Loucy (cell line): ENCODE results near the gene PALD1.
A peak's percentile ranks its signal among the peaks of the same experiment; 100 is the strongest.

Experiments
- H2AFZ ChIP-seq: fragments of 200-600 bp; sonication (generic); 2 replicates; pipeline ENCODE4 v1.6.0; 2016; ENCODE audit warnings: antibody characterized with exemption, mild to moderate bottlenecking, low read length, moderate library complexity
- H3F3A ChIP-seq: fragments of 200-600 bp; 2 replicates; pipeline ENCODE4 v1.6.0; 2016; ENCODE audit warnings: antibody characterized with exemption, low read depth, mild to moderate bottlenecking
- H3K27me3 ChIP-seq: fragments of 200-600 bp; sonication (generic); 2 replicates; pipeline ENCODE4 v1.6.1; 2014; ENCODE audit warnings: low read length, mild to moderate bottlenecking; ENCODE audit not compliant: insufficient read depth, poor library complexity, severe bottlenecking
- H3K36me3 ChIP-seq: fragments of 200-600 bp; sonication (generic); 2 replicates; pipeline ENCODE4 v1.6.1; 2016; ENCODE audit warnings: low read length; ENCODE audit not compliant: insufficient read depth
- H3K4me1 ChIP-seq: fragments of 200-600 bp; sonication (generic); 2 replicates; pipeline ENCODE4 v1.5.1; 2014; ENCODE audit warnings: low read length, mild to moderate bottlenecking; ENCODE audit not compliant: insufficient read depth, poor library complexity, severe bottlenecking
- H3K4me2 ChIP-seq: fragments of 200-600 bp; sonication (generic); 2 replicates; pipeline ENCODE4 v1.6.0; 2014; ENCODE audit warnings: antibody characterized with exemption, low read length, low read depth, mild to moderate bottlenecking; ENCODE audit not compliant: poor library complexity, severe bottlenecking
- H3K4me3 ChIP-seq: fragments of 200-600 bp; sonication (generic); 2 replicates; pipeline ENCODE4 v1.5.1; 2014; ENCODE audit warnings: low read length, mild to moderate bottlenecking, mixed read lengths; ENCODE audit not compliant: poor library complexity, severe bottlenecking
- H3K79me2 ChIP-seq: fragments of 200-600 bp; sonication (generic); 2 replicates; pipeline ENCODE4 v1.6.1; 2014; ENCODE audit warnings: low read length; ENCODE audit not compliant: insufficient read depth
- H3K9ac ChIP-seq: fragments of 200-600 bp; sonication (generic); 2 replicates; pipeline ENCODE4 v1.6.0; 2014; ENCODE audit warnings: mild to moderate bottlenecking, low read depth, low read length, moderate library complexity; ENCODE audit not compliant: poor library complexity, severe bottlenecking
- H3K9me2 ChIP-seq: fragments of 200-600 bp; sonication (generic); replicated peaks from 2 replicates; pipeline ENCODE4 v1.6.1; 2016; ENCODE audit warnings: low read depth, low read length, mixed read lengths
- H3K9me3 ChIP-seq: fragments of 200-600 bp; sonication (generic); 2 replicates; pipeline ENCODE4 v1.6.1; 2014; ENCODE audit warnings: mild to moderate bottlenecking, antibody characterized with exemption, low read length, low read depth; ENCODE audit not compliant: insufficient read depth
- H4K20me1 ChIP-seq: fragments of 200-600 bp; sonication (generic); 2 replicates; pipeline ENCODE4 v1.6.0; 2014; ENCODE audit warnings: antibody characterized with exemption, low read length, mild to moderate bottlenecking; ENCODE audit not compliant: insufficient read depth, poor library complexity, severe bottlenecking
- EZH2phosphoT487 ChIP-seq: fragments of 200-600 bp; IDR thresholded peaks from 2 replicates; pipeline ENCODE4 v1.6.1; 2018; ENCODE audit warnings: antibody characterized with exemption, mild to moderate bottlenecking, moderate library complexity, borderline replicate concordance
- TF ChIP-seq, protein P1 (sequence below): fragments of 200-600 bp; sonication (generic); conservative IDR thresholded peaks from 2 replicates; pipeline ENCODE4 v1.5.1; 2014; ENCODE audit warnings: mild to moderate bottlenecking, antibody characterized with exemption, low read length

The PALD1 gene

DNA sequence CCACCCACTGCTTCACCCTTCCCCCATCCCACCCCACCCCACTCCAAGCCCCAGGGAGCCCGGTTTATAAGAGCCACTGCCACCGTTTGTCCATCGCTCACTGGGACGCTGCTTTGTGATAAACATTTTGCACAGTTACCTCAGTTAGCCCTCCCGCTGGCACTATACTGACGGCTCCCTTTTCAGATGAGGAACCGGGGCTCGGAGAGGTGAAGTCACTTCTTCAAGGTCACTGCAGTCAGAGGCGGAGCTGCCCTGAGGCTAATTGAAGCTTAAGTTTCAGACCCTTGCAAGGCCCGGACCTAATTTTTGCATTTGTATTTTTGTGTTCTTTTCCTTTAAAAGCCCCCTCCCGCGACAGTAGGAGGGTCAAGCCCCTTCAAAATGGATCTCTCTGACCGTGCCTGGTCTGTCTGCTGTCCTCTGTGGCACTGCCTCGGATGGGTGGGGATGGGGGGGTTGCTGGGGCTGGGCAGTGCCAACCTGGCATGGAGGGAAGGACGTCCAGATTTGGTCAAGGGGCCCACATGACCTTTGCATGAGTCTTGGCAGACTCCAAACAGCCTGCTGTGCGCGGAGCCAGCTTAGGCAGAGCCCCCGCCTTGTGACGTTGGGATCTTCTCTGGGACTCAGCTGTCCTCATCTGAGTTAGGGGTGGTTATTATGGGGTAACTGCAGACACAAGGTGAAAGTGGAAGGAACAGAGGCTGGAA lies 19.4 kb upstream of the PALD1 start:
- Histone ChIP-seq H3K9me2 (no peaks in the 10 kb centered on the region), H3K36me3 (no peaks in the 10 kb centered on the region), H3K4me1 (no peaks in the 10 kb centered on the region), H3F3A (no peaks in the 10 kb centered on the region), H3K79me2 (no peaks in the 10 kb centered on the region), H3K9ac (no peak overlapping the region), H3K9me3 (no peaks in the 10 kb centered on the region), H4K20me1 (no peaks in the 10 kb centered on the region), H2AFZ (no peak overlapping the region), H3K4me2 (no peak overlapping the region), H3K4me3 (no peak overlapping the region), H3K27me3 (no peaks in the 10 kb centered on the region)
- TF ChIP-seq EZH2phosphoT487, result no peak
- TF ChIP-seq, protein P1, sequence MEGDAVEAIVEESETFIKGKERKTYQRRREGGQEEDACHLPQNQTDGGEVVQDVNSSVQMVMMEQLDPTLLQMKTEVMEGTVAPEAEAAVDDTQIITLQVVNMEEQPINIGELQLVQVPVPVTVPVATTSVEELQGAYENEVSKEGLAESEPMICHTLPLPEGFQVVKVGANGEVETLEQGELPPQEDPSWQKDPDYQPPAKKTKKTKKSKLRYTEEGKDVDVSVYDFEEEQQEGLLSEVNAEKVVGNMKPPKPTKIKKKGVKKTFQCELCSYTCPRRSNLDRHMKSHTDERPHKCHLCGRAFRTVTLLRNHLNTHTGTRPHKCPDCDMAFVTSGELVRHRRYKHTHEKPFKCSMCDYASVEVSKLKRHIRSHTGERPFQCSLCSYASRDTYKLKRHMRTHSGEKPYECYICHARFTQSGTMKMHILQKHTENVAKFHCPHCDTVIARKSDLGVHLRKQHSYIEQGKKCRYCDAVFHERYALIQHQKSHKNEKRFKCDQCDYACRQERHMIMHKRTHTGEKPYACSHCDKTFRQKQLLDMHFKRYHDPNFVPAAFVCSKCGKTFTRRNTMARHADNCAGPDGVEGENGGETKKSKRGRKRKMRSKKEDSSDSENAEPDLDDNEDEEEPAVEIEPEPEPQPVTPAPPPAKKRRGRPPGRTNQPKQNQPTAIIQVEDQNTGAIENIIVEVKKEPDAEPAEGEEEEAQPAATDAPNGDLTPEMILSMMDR, result no peak

DNA sequence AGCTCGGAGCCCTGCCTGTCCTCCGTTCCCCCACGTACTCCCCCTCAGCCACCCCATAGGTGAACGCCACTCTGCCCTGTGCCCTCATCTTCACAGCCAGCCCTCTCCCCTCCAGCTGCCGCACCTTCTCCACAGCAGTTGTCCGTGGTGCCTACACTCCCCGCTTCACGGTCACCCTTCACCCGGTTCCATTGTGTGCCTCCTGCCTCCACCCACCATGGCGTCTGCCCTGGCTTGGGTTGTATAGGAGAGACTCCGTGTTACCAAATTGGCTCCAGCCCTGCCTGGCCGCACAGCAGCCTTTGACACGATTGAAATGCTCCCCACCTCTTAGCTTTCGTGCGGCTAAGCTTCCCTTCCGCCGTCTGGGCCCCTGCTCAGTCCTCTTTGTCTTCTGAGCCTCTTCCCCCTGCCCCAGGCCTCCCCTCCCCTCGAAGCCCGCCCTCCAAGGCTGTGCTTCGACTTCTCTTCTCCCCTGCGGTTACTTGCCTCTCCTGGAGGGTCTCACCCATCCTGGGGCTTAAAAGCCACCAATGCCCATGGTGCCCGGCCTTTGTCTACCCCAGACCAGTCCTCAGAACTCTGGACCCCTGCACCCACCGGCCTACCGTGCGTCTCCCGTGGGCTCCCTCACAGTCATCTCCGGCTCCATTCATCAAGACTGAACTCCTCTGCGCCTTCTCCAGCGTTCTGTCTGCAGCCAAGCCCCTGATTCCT lies 18.6 kb upstream of the PALD1 start:
- Histone ChIP-seq H3K9me3 (no peaks in the 10 kb centered on the region), H3K9me2 (no peaks in the 10 kb centered on the region), H3K36me3 (no peaks in the 10 kb centered on the region), H4K20me1 (no peaks in the 10 kb centered on the region), H3K4me2 (no peak overlapping the region), H3K4me1 (no peaks in the 10 kb centered on the region), H3K79me2 (no peaks in the 10 kb centered on the region), H3F3A (no peaks in the 10 kb centered on the region), H3K27me3 (no peaks in the 10 kb centered on the region), H2AFZ (no peak overlapping the region), H3K9ac (no peak overlapping the region), H3K4me3 (no peak overlapping the region)
- TF ChIP-seq, protein P1, result no peak
- TF ChIP-seq EZH2phosphoT487, result no peak

DNA sequence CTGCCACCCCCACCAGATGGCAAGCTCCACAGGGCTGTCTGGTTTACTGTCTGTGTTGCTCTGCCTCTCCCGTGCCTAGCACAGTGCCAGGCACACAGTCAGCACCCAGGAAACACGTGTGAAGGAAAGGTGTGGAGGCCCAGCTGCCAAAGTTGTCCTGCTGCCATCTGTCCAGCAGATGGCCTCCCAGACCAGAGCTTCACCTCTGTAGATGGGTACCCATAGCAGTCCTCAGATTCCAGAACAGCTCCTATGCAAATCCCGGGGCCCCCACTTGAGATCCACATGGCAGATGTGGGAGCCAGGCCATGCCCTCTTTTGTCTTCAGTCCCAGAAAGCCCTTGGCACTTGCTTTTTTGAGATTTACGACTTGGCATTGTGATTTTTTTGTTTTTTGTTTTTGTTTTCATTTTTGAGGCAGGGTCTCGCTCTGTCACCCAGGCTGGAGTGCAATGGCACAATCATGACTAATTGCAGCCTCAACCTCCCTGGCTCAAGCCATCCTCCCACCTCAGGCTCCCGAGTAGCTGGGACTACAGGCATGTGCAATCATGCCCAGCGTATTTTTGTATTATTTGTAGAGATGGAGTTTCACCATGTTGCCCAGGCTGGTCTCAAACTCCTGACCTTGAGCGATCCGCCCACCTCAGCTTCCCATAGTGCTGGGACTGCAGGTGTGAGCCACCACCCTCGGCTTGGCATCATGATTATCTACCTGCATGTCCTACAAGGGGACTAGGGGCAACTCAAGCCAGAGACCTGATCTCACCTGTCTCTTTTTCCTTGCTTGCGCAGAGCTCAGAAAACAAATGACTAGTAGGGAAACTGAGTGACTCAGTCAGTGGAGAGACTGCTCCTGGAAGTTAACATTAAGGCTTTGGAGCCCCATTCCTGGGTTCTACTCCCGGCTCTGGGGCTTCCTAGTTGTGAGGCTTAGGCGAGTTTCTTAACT lies 16.9 kb upstream of the PALD1 start:
- Histone ChIP-seq H2AFZ (no peak overlapping the region), H3K79me2 (no peaks in the 10 kb centered on the region), H3K36me3 (no peaks in the 10 kb centered on the region), H3K9me3 (no peaks in the 10 kb centered on the region), H3K9me2 (no peaks in the 10 kb centered on the region), H4K20me1 (no peaks in the 10 kb centered on the region), H3K9ac (no peak overlapping the region), H3K4me1 (no peaks in the 10 kb centered on the region), H3K4me3 (no peak overlapping the region), H3K4me2 (no peak overlapping the region), H3F3A (no peaks in the 10 kb centered on the region), H3K27me3 (no peaks in the 10 kb centered on the region)
- TF ChIP-seq, protein P1, result peak; percentile 93
- TF ChIP-seq EZH2phosphoT487, result no peak
